22Rv1 (cell line): ENCODE results near the gene ABCA7.

ENCODE experiments used
- H3K27ac ChIP-seq: fragments of 450-650 bp; 2 replicates; pipeline ENCODE4 v1.5.1; 2017
- ZFX ChIP-seq: fragments of 450-650 bp; IDR thresholded peaks from 2 replicates; pipeline ENCODE4 v1.6.1; 2017; ENCODE audit warnings: antibody characterized with exemption, borderline replicate concordance
- TF ChIP-seq, protein P1 (sequence below): fragments of 450-650 bp; IDR thresholded peaks from 2 replicates; pipeline ENCODE4 v1.5.1; 2017; ENCODE audit warnings: mild to moderate bottlenecking

The ABCA7 gene

DNA sequence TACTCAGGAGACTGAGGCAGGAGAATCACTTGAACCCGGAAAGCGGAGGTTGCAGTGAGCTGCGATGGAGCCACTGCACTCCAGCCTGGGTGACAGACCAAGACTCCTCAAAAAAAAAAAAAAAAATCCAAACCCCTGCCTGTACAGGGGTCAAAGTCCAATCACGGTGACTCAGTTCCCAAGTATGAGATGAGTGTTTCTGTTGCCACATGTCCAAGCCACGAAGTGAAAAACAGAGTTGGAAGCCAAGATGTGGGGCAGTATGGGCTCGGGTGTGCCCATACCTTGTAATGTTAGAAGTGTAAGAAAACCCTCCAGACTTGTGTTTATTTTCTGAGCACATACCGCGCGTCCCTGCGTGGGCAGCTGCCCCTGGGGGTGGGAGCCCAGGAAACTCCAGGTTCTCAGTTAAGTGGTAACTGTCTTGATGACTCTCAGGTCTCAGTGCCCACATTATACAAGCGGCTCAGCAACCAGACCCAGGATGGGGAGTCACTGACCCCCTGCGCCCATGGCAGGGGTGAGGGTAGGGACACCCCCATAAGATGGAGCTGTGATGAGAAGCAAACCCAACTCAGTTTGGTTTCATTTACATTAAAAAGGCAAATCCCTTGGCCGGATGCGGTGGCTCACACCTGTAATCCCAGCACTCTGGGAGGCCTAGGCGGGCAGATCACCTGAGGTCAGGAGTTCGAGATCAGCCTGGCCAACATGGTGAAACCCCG, 62.7 kb downstream of the ABCA7 start:
- H3K27ac ChIP-seq = peak overlapping the region; percentile 98
- TF ChIP-seq ZFX = no peak
- TF ChIP-seq, protein P1, sequence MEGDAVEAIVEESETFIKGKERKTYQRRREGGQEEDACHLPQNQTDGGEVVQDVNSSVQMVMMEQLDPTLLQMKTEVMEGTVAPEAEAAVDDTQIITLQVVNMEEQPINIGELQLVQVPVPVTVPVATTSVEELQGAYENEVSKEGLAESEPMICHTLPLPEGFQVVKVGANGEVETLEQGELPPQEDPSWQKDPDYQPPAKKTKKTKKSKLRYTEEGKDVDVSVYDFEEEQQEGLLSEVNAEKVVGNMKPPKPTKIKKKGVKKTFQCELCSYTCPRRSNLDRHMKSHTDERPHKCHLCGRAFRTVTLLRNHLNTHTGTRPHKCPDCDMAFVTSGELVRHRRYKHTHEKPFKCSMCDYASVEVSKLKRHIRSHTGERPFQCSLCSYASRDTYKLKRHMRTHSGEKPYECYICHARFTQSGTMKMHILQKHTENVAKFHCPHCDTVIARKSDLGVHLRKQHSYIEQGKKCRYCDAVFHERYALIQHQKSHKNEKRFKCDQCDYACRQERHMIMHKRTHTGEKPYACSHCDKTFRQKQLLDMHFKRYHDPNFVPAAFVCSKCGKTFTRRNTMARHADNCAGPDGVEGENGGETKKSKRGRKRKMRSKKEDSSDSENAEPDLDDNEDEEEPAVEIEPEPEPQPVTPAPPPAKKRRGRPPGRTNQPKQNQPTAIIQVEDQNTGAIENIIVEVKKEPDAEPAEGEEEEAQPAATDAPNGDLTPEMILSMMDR = no peak

DNA sequence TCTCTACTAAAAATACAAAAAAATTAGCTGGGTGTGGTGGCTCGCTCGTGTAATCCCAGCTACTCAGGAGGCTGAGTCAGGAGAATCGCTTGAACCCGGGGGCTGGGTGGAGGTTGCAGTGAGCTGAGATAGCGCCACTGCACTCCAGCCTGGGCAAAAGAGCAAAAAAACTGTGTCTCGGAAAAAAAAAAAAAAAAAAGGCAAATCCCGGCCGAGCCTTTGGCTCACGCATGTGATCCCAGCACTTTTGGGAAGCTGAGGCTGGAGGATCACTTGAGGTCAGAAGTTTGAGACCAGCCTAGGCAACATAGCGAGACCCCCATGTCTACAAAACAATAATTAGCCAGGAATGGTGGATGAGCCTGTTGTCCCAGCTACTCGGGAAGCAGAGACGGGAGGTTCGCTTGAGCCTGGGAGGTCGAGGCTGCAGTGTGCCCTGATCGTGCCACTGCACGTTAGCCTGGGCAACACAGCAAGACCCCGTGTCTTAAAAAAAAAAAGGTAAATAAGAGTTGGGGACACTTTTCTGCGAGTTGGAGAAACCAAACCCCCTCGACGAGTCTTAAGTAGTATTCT, 63.3 kb downstream of the ABCA7 start:
- no peak for TF ChIP-seq ZFX
- TF ChIP-seq, protein P1 = no peak
- peak overlapping the region; percentile 98 for H3K27ac ChIP-seq

DNA sequence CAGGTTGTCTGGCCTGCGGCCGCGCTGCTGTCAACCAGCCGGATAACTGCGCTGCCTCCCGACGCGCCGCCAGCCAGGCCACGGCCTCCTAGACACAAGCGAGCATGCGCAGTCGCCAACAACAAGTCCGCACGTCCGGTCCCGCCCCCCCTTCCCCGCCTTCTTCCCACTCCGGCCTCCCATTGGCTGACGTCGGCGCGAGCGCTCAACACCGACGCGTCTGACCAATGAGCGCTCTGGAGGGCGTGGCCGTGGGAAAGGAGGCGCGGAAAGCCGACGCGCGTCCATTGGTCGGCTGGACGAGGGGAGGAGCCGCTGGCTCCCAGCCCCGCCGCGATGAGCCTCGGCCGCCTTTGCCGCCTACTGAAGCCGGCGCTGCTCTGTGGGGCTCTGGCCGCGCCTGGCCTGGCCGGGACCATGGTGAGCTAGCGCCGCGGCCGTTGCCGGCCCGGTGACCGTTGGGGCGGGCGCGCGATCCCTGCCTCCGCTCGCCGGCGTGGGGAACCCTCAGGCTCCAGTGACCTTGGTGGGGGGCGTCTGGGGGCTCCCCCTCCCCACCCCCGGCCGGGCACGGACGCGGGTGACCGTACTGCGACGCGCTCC, 63.9 kb downstream of the ABCA7 start, which contains the start of gene GPX4:
GPX4 (plus strand) TSS at position 287 of the 603 bp plus-strand sequence; CDS start at position 337, 50 bp downstream.
- peak within 1 kb of the TSS; percentile 98 for H3K27ac ChIP-seq
- no peak for TF ChIP-seq ZFX
- TF ChIP-seq, protein P1 = no peak

DNA sequence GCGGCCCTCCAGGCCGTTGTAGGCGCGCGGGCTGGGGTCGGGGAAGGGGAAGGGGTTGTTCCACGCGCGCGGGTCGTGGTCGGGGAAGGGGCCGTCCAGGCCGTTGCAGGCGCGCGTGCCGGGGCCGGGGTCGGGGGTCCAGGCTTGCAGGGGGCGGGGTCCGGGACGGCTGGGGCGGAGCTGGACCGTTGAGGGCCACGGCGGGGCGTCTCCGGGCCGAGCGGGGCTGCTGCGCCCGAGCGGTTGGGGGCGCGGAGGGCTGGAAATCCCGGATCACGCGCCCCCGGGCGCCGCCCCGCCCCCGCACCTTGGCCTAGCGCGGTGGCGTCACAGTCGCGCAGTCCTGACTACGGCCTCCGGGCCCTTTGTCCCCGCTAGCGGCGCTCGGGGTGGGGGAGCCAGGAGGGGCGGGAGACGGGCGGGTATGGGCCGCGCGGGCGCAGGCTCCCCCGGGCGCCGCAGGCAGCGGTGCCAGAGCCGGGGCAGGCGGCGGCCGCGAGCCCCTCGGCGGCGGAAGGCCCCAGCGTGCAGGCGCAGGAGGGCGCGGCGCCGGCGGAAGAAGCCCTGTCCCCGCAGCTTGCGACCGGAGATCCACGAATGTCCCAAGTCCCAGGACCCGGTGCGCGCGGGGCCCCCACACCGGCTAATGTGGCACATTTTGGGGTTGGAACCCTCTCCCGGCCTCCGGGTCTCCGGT, 64.6 kb downstream of the ABCA7 start:
- TF ChIP-seq ZFX = no peak
- TF ChIP-seq, protein P1 = no peak
- peak overlapping the region; percentile 98 for H3K27ac ChIP-seq

DNA sequence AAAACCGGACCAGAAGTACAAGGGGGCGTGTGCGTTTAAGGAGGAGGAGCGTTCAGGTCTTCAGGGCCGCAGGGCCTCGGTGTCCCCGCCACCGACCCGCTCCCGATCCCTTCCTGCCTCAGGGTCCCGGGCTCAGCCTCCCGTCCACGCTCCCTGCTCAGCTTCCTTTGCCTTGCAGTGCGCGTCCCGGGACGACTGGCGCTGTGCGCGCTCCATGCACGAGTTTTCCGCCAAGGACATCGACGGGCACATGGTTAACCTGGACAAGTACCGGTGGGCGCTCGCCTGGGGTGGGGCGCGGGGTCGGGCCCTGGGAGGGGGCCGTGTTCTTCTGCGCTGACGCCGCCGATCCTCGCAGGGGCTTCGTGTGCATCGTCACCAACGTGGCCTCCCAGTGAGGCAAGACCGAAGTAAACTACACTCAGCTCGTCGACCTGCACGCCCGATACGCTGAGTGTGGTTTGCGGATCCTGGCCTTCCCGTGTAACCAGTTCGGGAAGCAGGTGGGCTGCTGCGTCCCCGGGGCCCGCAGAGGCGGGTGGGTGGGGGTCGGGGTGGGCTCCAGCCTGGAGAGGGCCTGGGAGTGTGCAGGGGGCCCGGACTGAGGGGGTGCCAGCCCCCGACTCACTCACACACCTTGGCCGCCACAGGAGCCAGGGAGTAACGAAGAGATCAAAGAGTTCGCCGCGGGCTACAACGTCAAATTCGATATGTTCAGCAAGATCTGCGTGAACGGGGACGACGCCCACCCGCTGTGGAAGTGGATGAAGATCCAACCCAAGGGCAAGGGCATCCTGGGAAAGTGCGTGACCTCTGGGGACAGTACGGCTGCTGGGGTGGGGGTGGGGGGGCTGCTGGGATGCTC, 65.3 kb downstream of the ABCA7 start:
- H3K27ac ChIP-seq = peak overlapping the region; percentile 98
- TF ChIP-seq, protein P1 = no peak
- TF ChIP-seq ZFX = no peak

DNA sequence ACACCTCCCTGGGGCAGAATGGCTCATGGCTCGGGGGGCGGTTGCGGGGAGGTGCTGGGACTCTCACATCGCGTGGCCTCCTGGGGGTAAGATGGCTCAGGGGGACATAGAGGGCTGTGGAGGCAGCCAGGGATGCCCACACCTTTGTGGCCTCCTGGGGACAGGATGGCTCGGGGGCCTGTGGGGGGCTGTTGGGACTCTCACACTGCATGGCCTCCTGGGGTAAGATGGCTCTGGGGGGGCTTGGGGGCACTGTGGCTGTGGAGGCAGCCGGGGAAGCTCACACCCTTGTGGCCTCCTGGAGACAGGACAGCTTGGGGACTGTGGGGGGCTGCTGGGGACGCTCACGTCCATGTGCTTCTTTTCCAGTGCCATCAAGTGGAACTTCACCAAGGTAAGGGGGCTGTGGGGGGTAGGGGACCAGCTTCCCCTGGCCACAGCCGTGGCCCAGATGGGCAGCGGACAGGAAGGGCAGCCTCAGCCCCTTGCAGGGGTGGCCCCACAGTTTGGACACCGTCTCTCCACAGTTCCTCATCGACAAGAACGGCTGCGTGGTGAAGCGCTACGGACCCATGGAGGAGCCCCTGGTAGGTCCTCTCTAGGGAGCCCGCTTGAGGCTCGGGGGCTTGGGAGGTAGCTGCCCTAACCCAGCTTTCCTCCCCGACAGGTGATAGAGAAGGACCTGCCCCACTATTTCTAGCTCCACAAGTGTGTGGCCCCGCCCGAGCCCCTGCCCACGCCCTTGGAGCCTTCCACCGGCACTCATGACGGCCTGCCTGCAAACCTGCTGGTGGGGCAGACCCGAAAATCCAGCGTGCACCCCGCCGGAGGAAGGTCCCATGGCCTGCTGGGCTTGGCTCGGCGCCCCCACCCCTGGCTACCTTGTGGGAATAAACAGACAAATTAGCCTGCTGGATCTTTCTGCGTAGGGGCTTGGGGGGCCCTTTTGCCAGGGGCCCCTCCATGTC, 66.2 kb downstream of the ABCA7 start:
- peak overlapping the region; percentile 98 for H3K27ac ChIP-seq
- no peak for TF ChIP-seq ZFX
- TF ChIP-seq, protein P1 = no peak
